ENCODE data around the gene EFHD2.
"Not testable (repeated sequence)": the region's sequence is repeated elsewhere in the genome, so short reads cannot be mapped to it uniquely, and the experiment has no call there.

GRCh38 chr1:15389828-15390227, 19.9 kb upstream of the EFHD2 start:
- TF ChIP-seq CTCF, POLR2A (IDR thresholded peaks at IDR 0.05): not testable (repeated sequence)
